ENCODE data around the gene HPCAL4. TPM values are rescaled to one million over a fixed set of nuclear protein-coding genes. Genes with fewer than 3 reads are reported as not detected.
A peak's percentile ranks its signal among the peaks of the same experiment; 100 is the strongest.

Gene HPCAL4
- total RNA-seq, 2 experiments from 2014 or later: 4.9 to 6.0 TPM

- H3K4me3 Mint-ChIP-seq: no peak overlapping the region
- H3K9me3 Mint-ChIP-seq: no peaks in the 10 kb centered on the region
- no peaks in the 10 kb centered on the region for H3K27me3 Mint-ChIP-seq
- H3K4me1 Mint-ChIP-seq: peaks cover 6% of the 10 kb centered on the region
- POLR2A ChIA-PET: interaction anchor here (0.9 kb wide), 1 partner anchor 23 kb away, joined by 3 read pairs; no protein-coding TSS in a partner anchor
- no peak overlapping the region for H3K27ac Mint-ChIP-seq
- ATAC-seq (ENCODE audit: low read depth): no peak
- H3K36me3 Mint-ChIP-seq: no peaks in the 10 kb centered on the region
- DNase-seq: no peak
These were observed 42.7 kb downstream of the HPCAL4 start for GRCh38 chr1:39648496-39648895.

GRCh38 chr1:39647247-39647646 lies 44.0 kb downstream of the HPCAL4 start:
- Mint-ChIP-seq H3K27ac (no peak overlapping the region), H3K4me1 (no peaks in the 10 kb centered on the region), H3K9me3 (no peaks in the 10 kb centered on the region), H3K27me3 (no peaks in the 10 kb centered on the region), H3K4me3 (no peak overlapping the region), H3K36me3 (no peaks in the 10 kb centered on the region)
- ATAC-seq (ENCODE audit: low read depth) (no peak), DNase-seq (no peak)
- POLR2A ChIA-PET: no interaction called here

GRCh38 chr1:39646232-39647081 lies 44.8 kb downstream of the HPCAL4 start:
- H3K27ac Mint-ChIP-seq: no peak overlapping the region
- no peak overlapping the region for H3K4me3 Mint-ChIP-seq
- H3K4me1 Mint-ChIP-seq: no peaks in the 10 kb centered on the region
- no peaks in the 10 kb centered on the region for H3K9me3 Mint-ChIP-seq
- H3K36me3 Mint-ChIP-seq: no peaks in the 10 kb centered on the region
- POLR2A ChIA-PET: no interaction called here
- no peak for DNase-seq
- no peak for ATAC-seq (ENCODE audit: low read depth)
- H3K27me3 Mint-ChIP-seq: no peaks in the 10 kb centered on the region

GRCh38 chr1:39645411-39646043 lies 45.7 kb downstream of the HPCAL4 start:
- Mint-ChIP-seq H3K27ac (no peak overlapping the region), H3K4me3 (no peak overlapping the region), H3K36me3 (no peaks in the 10 kb centered on the region), H3K4me1 (no peaks in the 10 kb centered on the region), H3K27me3 (peaks cover 9% of the 10 kb centered on the region), H3K9me3 (no peaks in the 10 kb centered on the region)
- DNase-seq (no peak), ATAC-seq (ENCODE audit: low read depth) (no peak)
- POLR2A ChIA-PET: no interaction called here

- POLR2A ChIA-PET: no interaction called here
These were observed 47.5 kb downstream of the HPCAL4 start for GRCh38 chr1:39643705-39644104.

GRCh38 chr1:39642796-39643195 lies 48.4 kb downstream of the HPCAL4 start:
- Mint-ChIP-seq H3K4me3 (no peak overlapping the region), H3K27me3 (peaks cover 25% of the 10 kb centered on the region), H3K27ac (no peak overlapping the region), H3K4me1 (peaks cover 1% of the 10 kb centered on the region), H3K36me3 (no peaks in the 10 kb centered on the region), H3K9me3 (no peaks in the 10 kb centered on the region)
- ATAC-seq (ENCODE audit: low read depth): no peak
- POLR2A ChIA-PET: no interaction called here
- no peak for DNase-seq

More at GRCh38 chr1:39643705-39644104, 47.5 kb downstream of the HPCAL4 start:
- ATAC-seq (ENCODE audit: low read depth) (no peak), DNase-seq (no peak)
- H3K4me1 Mint-ChIP-seq: peaks cover 1% of the 10 kb centered on the region
- no peaks in the 10 kb centered on the region for H3K9me3 Mint-ChIP-seq
- H3K4me3 Mint-ChIP-seq: no peak overlapping the region
- no peaks in the 10 kb centered on the region for H3K36me3 Mint-ChIP-seq
- H3K27ac Mint-ChIP-seq: no peak overlapping the region
- H3K27me3 Mint-ChIP-seq: peaks cover 16% of the 10 kb centered on the region

GRCh38 chr1:39640861-39641260 lies 50.4 kb downstream of the HPCAL4 start:
- no peaks in the 10 kb centered on the region for H3K36me3 Mint-ChIP-seq
- H3K27me3 Mint-ChIP-seq: peaks cover 37% of the 10 kb centered on the region
- no peak overlapping the region for H3K27ac Mint-ChIP-seq
- H3K4me3 Mint-ChIP-seq: no peak overlapping the region
- no peaks in the 10 kb centered on the region for H3K9me3 Mint-ChIP-seq
- POLR2A ChIA-PET: no interaction called here
- no peak for DNase-seq
- no peak for ATAC-seq (ENCODE audit: low read depth)
- peaks cover 1% of the 10 kb centered on the region for H3K4me1 Mint-ChIP-seq

GRCh38 chr1:39639305-39640130 lies 51.7 kb downstream of the HPCAL4 start, which contains the start of gene HEYL:
Gene HEYL, minus strand, starts transcription at chr1:39639643. Its CDS starts 18 bp downstream, at chr1:39639625.
- H3K27ac Mint-ChIP-seq: no peak within 1 kb of the TSS

GRCh38 chr1:39638965-39639304 lies 52.3 kb downstream of the HPCAL4 start:
- H3K36me3 Mint-ChIP-seq: no peaks in the 10 kb centered on the region
- peaks cover 50% of the 10 kb centered on the region for H3K27me3 Mint-ChIP-seq
- ATAC-seq (ENCODE audit: low read depth) (no peak), DNase-seq (no peak)
- H3K4me1 Mint-ChIP-seq: peaks cover 1% of the 10 kb centered on the region
- H3K27ac Mint-ChIP-seq: no peak overlapping the region
- peak overlapping the region; percentile 45 for H3K4me3 Mint-ChIP-seq
- H3K9me3 Mint-ChIP-seq: no peaks in the 10 kb centered on the region
- POLR2A ChIA-PET: no interaction called here

More at GRCh38 chr1:39639305-39640130, 51.7 kb downstream of the HPCAL4 start, which contains the start of gene HEYL:
- H3K27me3 Mint-ChIP-seq: peaks cover 44% of the 10 kb centered on the region
- H3K36me3 Mint-ChIP-seq: no peaks in the 10 kb centered on the region
- DNase-seq: peak; percentile 79
- peaks cover 1% of the 10 kb centered on the region for H3K4me1 Mint-ChIP-seq
- no peaks in the 10 kb centered on the region for H3K9me3 Mint-ChIP-seq
- peak within 1 kb of the TSS; percentile 64 for H3K4me3 Mint-ChIP-seq
- POLR2A ChIA-PET: no interaction called here
- ATAC-seq (ENCODE audit: low read depth): peak; percentile 91

- H3K27ac Mint-ChIP-seq: no peak overlapping the region
- no peak overlapping the region for H3K4me3 Mint-ChIP-seq
- no peaks in the 10 kb centered on the region for H3K36me3 Mint-ChIP-seq
- POLR2A ChIA-PET: no interaction called here
- no peak for DNase-seq
- ATAC-seq (ENCODE audit: low read depth): no peak
- H3K27me3 Mint-ChIP-seq: peaks cover 51% of the 10 kb centered on the region
- H3K4me1 Mint-ChIP-seq: peaks cover 1% of the 10 kb centered on the region
- H3K9me3 Mint-ChIP-seq: no peaks in the 10 kb centered on the region
These were observed 53.9 kb downstream of the HPCAL4 start for GRCh38 chr1:39637361-39637760.

- peaks cover 1% of the 10 kb centered on the region for H3K4me1 Mint-ChIP-seq
- no peaks in the 10 kb centered on the region for H3K9me3 Mint-ChIP-seq
- POLR2A ChIA-PET: no interaction called here
- ATAC-seq (ENCODE audit: low read depth): no peak
- DNase-seq: no peak
- H3K27me3 Mint-ChIP-seq: peaks cover 46% of the 10 kb centered on the region
- H3K4me3 Mint-ChIP-seq: no peak overlapping the region
- no peak overlapping the region for H3K27ac Mint-ChIP-seq
- H3K36me3 Mint-ChIP-seq: no peaks in the 10 kb centered on the region
These were observed 55.4 kb downstream of the HPCAL4 start for GRCh38 chr1:39635871-39636210.

- POLR2A ChIA-PET: no interaction called here
These were observed 55.9 kb downstream of the HPCAL4 start for GRCh38 chr1:39635205-39635870.

GRCh38 chr1:39633422-39633821 lies 57.8 kb downstream of the HPCAL4 start:
- H3K27ac Mint-ChIP-seq: no peak overlapping the region
- peaks cover 32% of the 10 kb centered on the region for H3K27me3 Mint-ChIP-seq

More at GRCh38 chr1:39635205-39635870, 55.9 kb downstream of the HPCAL4 start:
- Mint-ChIP-seq H3K27me3 (peaks cover 41% of the 10 kb centered on the region), H3K27ac (no peak overlapping the region), H3K4me1 (peaks cover 1% of the 10 kb centered on the region), H3K4me3 (no peak overlapping the region), H3K36me3 (no peaks in the 10 kb centered on the region), H3K9me3 (no peaks in the 10 kb centered on the region)
- ATAC-seq (ENCODE audit: low read depth): no peak
- no peak for DNase-seq

More at GRCh38 chr1:39633422-39633821, 57.8 kb downstream of the HPCAL4 start:
- POLR2A ChIA-PET: no interaction called here
- H3K4me1 Mint-ChIP-seq: no peaks in the 10 kb centered on the region
- no peaks in the 10 kb centered on the region for H3K36me3 Mint-ChIP-seq
- H3K4me3 Mint-ChIP-seq: no peak overlapping the region
- DNase-seq (no peak), ATAC-seq (ENCODE audit: low read depth) (no peak)
- no peaks in the 10 kb centered on the region for H3K9me3 Mint-ChIP-seq
